Fibroblast of gingiva (primary cell): ENCODE measurements around the gene SPDEF.

ENCODE experiments used
- DNase-seq: peaks from one replicate; pipeline ENCODE4 v3.0.0-alpha.2; 2011; ENCODE audit warnings: low read depth

SPDEF gene

DNA sequence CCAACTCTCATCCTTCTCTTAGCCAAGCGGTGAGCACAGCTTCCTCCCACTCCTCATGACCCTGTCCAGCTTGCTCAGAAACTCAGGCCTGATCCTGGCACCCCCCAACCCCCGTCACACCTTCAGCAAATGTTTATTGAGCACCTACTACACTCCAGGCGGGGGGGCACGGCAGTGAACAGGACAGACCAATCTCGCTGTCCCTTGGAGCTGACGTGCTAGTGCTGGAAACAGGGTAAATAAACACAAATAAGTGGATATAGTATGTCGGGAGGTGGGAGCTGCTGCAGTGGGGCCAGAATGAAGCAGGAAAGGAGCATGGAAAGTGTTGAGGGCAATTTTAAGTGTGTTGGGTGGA is 7.4 kb upstream of the SPDEF start:
- no peak for DNase-seq

DNA sequence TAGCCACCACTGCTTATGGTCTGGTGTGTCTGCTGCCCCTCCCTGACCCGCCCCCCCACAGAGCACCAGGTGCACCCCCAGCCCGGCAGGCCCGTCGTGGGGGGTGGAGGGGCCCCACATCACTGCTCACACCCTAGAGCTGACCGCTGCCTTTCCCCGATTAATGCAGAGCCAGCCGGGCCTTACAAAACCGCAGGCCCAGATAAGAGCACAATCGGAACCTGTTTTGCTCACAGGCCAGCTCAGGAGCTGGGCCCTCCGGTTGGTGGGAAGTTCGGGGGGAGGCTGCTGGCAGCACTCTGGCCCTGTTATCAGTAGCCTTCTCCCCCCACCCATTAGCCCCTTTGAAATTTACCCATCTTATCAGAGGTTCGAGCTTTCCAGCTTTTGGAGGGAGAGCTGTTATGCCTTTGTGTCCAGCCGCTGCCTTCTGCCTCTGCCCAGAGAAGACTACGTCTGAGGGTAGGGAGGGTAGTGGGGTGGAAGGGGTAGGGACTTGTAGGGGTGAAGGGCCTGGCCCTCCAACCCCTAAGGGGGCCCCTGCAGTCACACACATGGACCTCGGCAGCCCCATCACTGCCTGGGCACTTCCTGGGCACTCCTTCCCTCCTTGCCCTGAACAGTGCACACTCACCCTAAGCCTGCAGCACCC is 6.9 kb upstream of the SPDEF start:
- DNase-seq = no peak

- DNase-seq = no peak
Measured at GRCh38 chr6:34562350-34562749, 6.2 kb upstream of the SPDEF start.

DNA sequence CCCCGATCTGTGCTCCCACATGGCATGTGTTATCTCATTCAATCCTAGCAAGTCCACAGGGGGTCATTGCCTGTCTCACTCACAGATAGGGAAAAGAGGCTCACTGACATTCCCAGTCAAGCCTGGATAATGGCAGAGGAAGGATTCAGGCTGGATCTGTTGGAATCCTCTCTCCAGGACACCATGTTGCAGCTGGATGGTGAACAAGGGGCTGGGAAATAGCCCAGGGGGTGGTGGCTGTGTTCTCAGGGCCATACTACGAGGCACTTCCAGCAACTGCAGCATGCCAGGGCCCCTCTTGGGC is 5.0 kb upstream of the SPDEF start:
- no peak for DNase-seq

DNA sequence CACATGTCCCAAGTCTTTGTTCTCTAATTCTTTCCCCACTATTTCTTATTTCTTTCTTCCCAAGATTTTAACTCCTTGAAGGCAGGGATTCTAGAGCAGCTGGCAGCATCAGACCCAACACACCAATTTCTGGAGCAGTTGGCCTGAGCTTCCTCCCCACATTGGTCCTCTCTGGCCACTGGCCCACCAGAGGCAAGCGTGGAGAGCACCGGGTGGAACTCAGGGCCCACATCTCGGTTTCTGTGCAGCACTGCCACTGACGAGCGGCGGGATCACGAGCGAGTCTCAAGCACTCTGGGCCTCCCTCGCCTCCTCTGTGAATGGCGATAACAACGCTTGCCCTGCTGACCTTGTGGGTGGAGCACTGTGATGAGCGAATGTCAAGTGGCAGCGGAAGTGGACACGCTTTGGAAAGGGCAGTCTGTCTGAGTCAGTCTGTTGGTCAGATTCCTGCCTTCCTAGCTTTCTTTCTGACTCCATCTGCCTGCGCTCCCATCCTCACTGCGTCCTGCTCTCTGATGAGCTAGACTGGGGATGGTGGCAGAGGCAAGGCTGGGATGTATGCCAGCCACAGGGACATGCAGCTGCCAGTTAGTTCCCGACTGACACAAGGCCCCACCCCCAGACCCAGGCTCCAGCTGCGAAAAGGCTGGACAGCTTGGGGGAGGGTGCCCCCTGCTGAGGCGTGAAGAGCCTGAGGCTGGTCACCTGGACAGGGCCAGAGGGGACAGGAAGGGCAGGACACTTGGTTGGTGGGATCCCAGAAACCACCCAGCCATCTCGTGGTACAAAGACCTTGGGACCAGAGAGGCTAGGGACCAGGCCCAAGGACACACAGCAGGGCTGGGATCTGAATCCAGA is 4.5 kb upstream of the SPDEF start:
- no peak for DNase-seq

DNA sequence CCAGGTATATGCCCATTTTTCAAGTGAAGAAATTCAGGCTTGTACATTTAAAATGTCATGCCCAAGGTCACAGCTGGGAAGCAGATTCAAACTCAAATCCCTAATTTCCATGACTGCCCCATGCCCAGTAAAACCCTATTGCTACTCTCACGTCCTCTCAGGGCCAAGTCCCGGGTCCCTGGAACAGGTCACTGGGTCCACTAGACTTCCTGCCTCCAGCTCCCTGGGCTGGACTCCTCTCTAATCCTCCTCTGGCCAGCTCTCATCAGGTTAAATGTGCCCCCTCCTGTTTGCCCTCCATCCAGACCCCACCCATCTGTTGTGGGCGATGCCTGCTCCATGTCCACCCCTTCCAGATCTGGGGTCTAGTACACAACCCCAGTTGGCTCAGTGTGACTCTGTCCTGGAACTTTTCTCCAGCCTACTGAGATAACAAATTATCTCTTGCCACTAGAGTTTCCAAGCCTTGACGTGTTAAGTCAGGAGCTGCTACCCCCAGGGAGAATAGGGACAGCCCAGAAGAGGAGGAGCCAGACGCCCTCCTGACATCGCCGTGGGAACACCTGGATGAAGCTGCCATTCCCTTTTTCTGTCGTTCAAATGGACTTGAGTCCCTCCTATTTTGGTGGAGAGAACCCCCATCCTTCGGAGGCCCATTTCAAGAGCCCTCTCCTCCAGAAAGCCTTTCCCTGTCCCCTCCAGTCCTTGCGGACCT is 3.7 kb upstream of the SPDEF start:
- DNase-seq = no peak

- no peak for DNase-seq
Measured at GRCh38 chr6:34558172-34558714, 2.1 kb upstream of the SPDEF start.

DNA sequence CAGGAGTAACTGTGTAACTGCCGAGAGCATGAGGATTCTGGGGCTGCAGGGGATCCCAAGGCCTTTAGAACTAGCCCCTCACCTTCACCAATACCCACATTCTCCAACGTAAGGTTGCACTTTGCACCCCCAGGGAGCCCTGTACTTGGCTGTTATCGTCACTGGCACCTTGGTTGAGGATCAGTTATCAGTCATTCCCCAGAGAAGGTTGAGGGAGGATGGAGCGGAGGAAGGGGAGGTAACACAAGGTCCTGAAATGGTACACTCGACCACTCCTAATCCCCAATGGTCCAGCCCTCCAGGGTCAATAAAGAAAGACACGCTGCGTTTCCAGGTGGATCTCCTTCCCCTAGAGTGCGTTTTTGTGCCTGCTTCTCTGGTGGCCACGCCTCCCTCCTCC is 1.1 kb upstream of the SPDEF start:
- no peak for DNase-seq

- DNase-seq = no peak
Measured at GRCh38 chr6:34556493-34556892, 364 bp upstream of the SPDEF start.

GRCh38 chr6:34555328-34555727 is 801 bp downstream of the SPDEF start:
- DNase-seq = no peak

GRCh38 chr6:34555007-34555322 is 1.2 kb downstream of the SPDEF start:
- DNase-seq = no peak

- DNase-seq = no peak
Measured at GRCh38 chr6:34554291-34555006, 1.7 kb downstream of the SPDEF start.

DNA sequence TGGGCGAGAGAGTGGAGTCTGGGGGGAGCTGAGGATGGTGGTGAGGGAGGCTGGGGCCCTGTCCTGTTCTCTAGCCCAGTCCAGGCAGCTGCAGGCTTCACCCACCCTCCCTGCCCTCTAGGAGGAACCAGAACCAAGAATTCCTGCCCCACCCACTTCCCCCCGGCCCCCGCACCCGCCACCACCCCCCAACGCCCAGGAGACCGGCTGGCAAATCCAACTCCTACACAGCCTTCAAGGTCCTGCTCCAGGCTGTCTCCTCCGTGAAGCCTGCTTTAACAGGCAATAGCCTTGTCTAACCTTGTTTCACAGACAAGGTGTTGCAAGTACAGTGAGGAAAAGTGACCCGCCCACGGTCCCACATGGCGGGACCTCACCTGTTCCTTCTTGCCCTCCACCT is 2.4 kb downstream of the SPDEF start:
- no peak for DNase-seq

GRCh38 chr6:34553146-34553545 is 3.0 kb downstream of the SPDEF start:
- DNase-seq = no peak

GRCh38 chr6:34552620-34553019 is 3.5 kb downstream of the SPDEF start:
- no peak for DNase-seq

- no peak for DNase-seq
Measured at GRCh38 chr6:34551720-34552119, 4.4 kb downstream of the SPDEF start.

DNA sequence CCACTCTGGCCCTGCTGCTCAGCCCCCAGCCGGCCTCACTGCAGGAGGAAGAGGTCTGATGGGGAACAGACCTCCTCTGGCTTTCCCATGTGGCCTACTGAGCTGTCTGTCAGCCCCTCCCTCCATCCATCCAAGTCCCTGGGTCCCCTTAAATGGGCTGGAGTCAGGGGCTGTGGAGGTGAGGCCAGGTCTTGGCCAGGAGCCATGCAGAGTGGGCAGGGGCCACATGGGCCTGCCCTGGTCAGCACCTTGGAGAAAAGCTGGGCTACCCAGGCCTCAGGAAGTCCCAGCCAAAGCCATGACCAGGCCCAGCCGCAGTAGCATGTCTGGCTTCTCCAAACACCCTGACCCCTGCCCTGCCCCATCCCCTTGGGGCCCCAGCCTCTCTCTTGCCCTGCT is 6.3 kb downstream of the SPDEF start:
- DNase-seq = no peak

GRCh38 chr6:34549026-34549803 is 6.9 kb downstream of the SPDEF start:
- DNase-seq = no peak

GRCh38 chr6:34547701-34548644 is 8.2 kb downstream of the SPDEF start:
- no peak for DNase-seq

- DNase-seq = peak; percentile 14
Measured at GRCh38 chr6:34546551-34547321, 9.4 kb downstream of the SPDEF start.
